Measurements from ENCODE around the gene PRR16.

GRCh38 chr5:120415985-120416384 lies 48.1 kb upstream of the PRR16 start:
- TF ChIP-seq POLR2AphosphoS5 (IDR thresholded peaks at IDR 0.05; ENCODE audit: low read depth, low read length) = no peak
- TF ChIP-seq CTCF (IDR thresholded peaks at IDR 0.05) = no peak

Data from Panc1 (cell line).